IMR-90 (cell line): ENCODE results near the gene COQ10A. TPM values are rescaled to one million over a fixed set of nuclear protein-coding genes. Genes with fewer than 3 reads are reported as not detected.

ENCODE experiments used
- ATAC-seq: fragments of 200-7000 bp; cut with Tn5 transposase; 2 replicates; pipeline ENCODE4 v1.9.1; 2020; ENCODE audit warnings: low read depth, mild to moderate bottlenecking, moderate library complexity
- BruUV-seq: library from RNA; stranded (reverse); fragments of 400-500 nt; replicated peaks from 2 replicates; lab custom pipeline; 2021; lab: Mats Ljungman, UMichigan
- CTCF ChIA-PET: fragments of 300-600 bp; formaldehyde crosslinking; extraction: SDS; loops from one replicate; lab custom pipeline; 2021; ENCODE audit warnings: antibody characterized with exemption; lab: Yijun Ruan, JAX
- POLR2A ChIA-PET: fragments of 300-600 bp; sonication (Branson Sonifier 250); formaldehyde crosslinking; loops from one replicate; lab custom pipeline; 2022; ENCODE audit warnings: antibody characterized with exemption; ENCODE audit not compliant: unreplicated experiment; lab: Charles Lee
- DNase-seq: peaks from one replicate; pipeline ENCODE4 v3.0.0; 2013
- H2AFZ ChIP-seq: replicated peaks from 2 replicates; pipeline ENCODE3; 2013; ENCODE audit warnings: low read length, mild to moderate bottlenecking; ENCODE audit not compliant: poor library complexity
- H2AK5ac ChIP-seq: 2 replicates; pipeline ENCODE4 v1.6.1; 2013; ENCODE audit warnings: low read depth, low read length, inconsistent platforms
- H2AK9ac ChIP-seq: replicated peaks from 2 replicates; pipeline ENCODE3; 2013; ENCODE audit warnings: mild to moderate bottlenecking, low read depth, low read length, moderate library complexity; ENCODE audit not compliant: poor library complexity
- H2BK120ac ChIP-seq: 2 replicates; pipeline ENCODE4 v1.6.1; 2013; ENCODE audit warnings: low read depth, low read length, inconsistent platforms
- H2BK15ac ChIP-seq: 3 replicates; pipeline ENCODE4 v1.6.1; 2013; ENCODE audit warnings: low read depth, low read length, inconsistent platforms
- H2BK20ac ChIP-seq: 2 replicates; pipeline ENCODE4 v1.6.1; 2013; ENCODE audit warnings: low read depth, mild to moderate bottlenecking, inconsistent platforms, low read length, moderate library complexity
- H2BK5ac ChIP-seq: 2 replicates; pipeline ENCODE4 v1.6.1; 2013; ENCODE audit warnings: mild to moderate bottlenecking, low read depth, low read length, inconsistent platforms; ENCODE audit not compliant: poor library complexity, severe bottlenecking
- H3K14ac ChIP-seq: replicated peaks from 2 replicates; pipeline ENCODE4 v1.6.1; 2013; ENCODE audit warnings: low read depth, low read length, inconsistent platforms
- H3K18ac ChIP-seq: 2 replicates; pipeline ENCODE4 v1.6.1; 2013; ENCODE audit warnings: low read depth, low read length, control low read depth
- H3K23ac ChIP-seq: 2 replicates; pipeline ENCODE4 v1.6.1; 2013; ENCODE audit warnings: low read depth, low read length, inconsistent platforms
- H3K27ac ChIP-seq: 2 replicates; pipeline ENCODE4 v1.5.1; 2013; ENCODE audit warnings: mild to moderate bottlenecking, control low read depth, low read length; ENCODE audit not compliant: insufficient read depth
- H3K27me3 ChIP-seq: 2 replicates; pipeline ENCODE4 v1.6.1; 2013; ENCODE audit warnings: low read length; ENCODE audit not compliant: control insufficient read depth, insufficient read depth
- H3K36me3 ChIP-seq: 2 replicates; pipeline ENCODE4 v1.6.1; 2013; ENCODE audit warnings: low read length, mixed read lengths; ENCODE audit not compliant: control insufficient read depth, insufficient read depth
- H3K4ac ChIP-seq: 2 replicates; pipeline ENCODE4 v1.6.1; 2013; ENCODE audit warnings: low read depth, low read length, inconsistent platforms
- H3K4me1 ChIP-seq: 2 replicates; pipeline ENCODE4 v1.6.1; 2013; ENCODE audit warnings: low read length, mixed read lengths; ENCODE audit not compliant: control insufficient read depth, insufficient read depth
- H3K4me2 ChIP-seq: 2 replicates; pipeline ENCODE4 v1.6.1; 2013; ENCODE audit warnings: low read depth, mild to moderate bottlenecking, control low read depth, low read length, moderate library complexity
- H3K4me3 ChIP-seq: 2 replicates; pipeline ENCODE4 v1.5.1; 2013; ENCODE audit warnings: low read depth, mild to moderate bottlenecking, control low read depth, low read length, moderate library complexity; ENCODE audit not compliant: insufficient read depth
- H3K56ac ChIP-seq: 2 replicates; pipeline ENCODE4 v1.6.1; 2013; ENCODE audit warnings: low read length, inconsistent platforms; ENCODE audit not compliant: insufficient read depth; ENCODE audit errors: extremely low read depth
- H3K79me1 ChIP-seq, 2 experiments: 2 replicates each; pipeline ENCODE4 v1.6.1; 2013; ENCODE audit warnings: low read length in 2 of 2, inconsistent platforms in 1 of 2, low read depth in 1 of 2
- H3K9ac ChIP-seq: 2 replicates; pipeline ENCODE4 v1.6.1; 2013; ENCODE audit warnings: low read depth, low read length, control low read depth
- H3K9me1 ChIP-seq: 2 replicates; pipeline ENCODE4 v1.6.1; 2013; ENCODE audit warnings: low read length, inconsistent platforms; ENCODE audit not compliant: insufficient read depth
- H3K9me3 ChIP-seq: 2 replicates; pipeline ENCODE4 v1.6.1; 2013; ENCODE audit warnings: low read length; ENCODE audit not compliant: control insufficient read depth, insufficient read depth
- H4K20me1 ChIP-seq: 2 replicates; pipeline ENCODE4 v1.6.1; 2013; ENCODE audit warnings: low read length, inconsistent platforms; ENCODE audit not compliant: insufficient read depth
- H4K5ac ChIP-seq: 2 replicates; pipeline ENCODE4 v1.6.1; 2013; ENCODE audit warnings: mild to moderate bottlenecking, low read depth, low read length, control low read depth
- H4K8ac ChIP-seq, 2 experiments: 2 replicates each; pipeline ENCODE4 v1.6.1; 2013; ENCODE audit warnings: low read depth in 2 of 2, low read length in 2 of 2, control low read depth in 1 of 2, inconsistent platforms in 1 of 2
- H4K91ac ChIP-seq: 2 replicates; pipeline ENCODE4 v1.6.1; 2013; ENCODE audit warnings: low read depth, low read length, inconsistent platforms; ENCODE audit not compliant: insufficient read depth
- ELK1 ChIP-seq: fragments of 150-350 bp; IDR thresholded peaks from 2 replicates; pipeline ENCODE4 v1.6.1; 2016; ENCODE audit warnings: low read depth, mild to moderate bottlenecking, low read length, moderate library complexity, borderline replicate concordance
- FOS ChIP-seq: fragments of 150-350 bp; IDR thresholded peaks from 2 replicates; pipeline ENCODE4 v1.6.1; 2016; ENCODE audit warnings: low read depth, low read length
- MAFK ChIP-seq: IDR thresholded peaks from 2 replicates; pipeline ENCODE4 v1.6.1; 2012; ENCODE audit warnings: low read depth, low read length, improper control_type of control experiment
- NFE2L2 ChIP-seq: fragments of 150-350 bp; IDR thresholded peaks from 2 replicates; pipeline ENCODE4 v1.6.1; 2016; ENCODE audit warnings: low read depth, mild to moderate bottlenecking, low read length
- POLR2A ChIP-seq: IDR thresholded peaks from 2 replicates; pipeline ENCODE4 v1.6.1; 2012; ENCODE audit warnings: mild to moderate bottlenecking, low read depth, low read length
- RAD21 ChIP-seq: IDR thresholded peaks from 2 replicates; pipeline ENCODE4 v1.6.1; 2012; ENCODE audit warnings: low read length, improper control_type of control experiment
- RFX5 ChIP-seq: IDR thresholded peaks from 2 replicates; pipeline ENCODE4 v1.8.0; 2012; ENCODE audit warnings: low read depth, mild to moderate bottlenecking, low read length, moderate library complexity
- SMC3 ChIP-seq: fragments of 150-350 bp; IDR thresholded peaks from 2 replicates; pipeline ENCODE4 v1.6.1; 2016; ENCODE audit warnings: low read depth, mild to moderate bottlenecking, antibody characterized with exemption, low read length, moderate library complexity
- WGBS, 2 experiments: methylation state at CpG; one replicate each; pipeline versions ENCODE4 v1.1.5 to v1.1.7; 2013; ENCODE audit warnings: missing lambda C conversion rate in 2 of 2; ENCODE audit not compliant: insufficient read length in 1 of 2; ENCODE audit errors: extremely low coverage in 2 of 2; 5-methylcytosine and 5-hydroxymethylcytosine counted together
- dilution Hi-C: fragments of 300-500 bp; cut with HindIII; formaldehyde crosslinking; loops from one replicate; pipeline ENCODE4 v1.14.3; 2018; ENCODE audit warnings: low sequenced_read_pairs; ENCODE audit not compliant: unreplicated experiment
- in situ Hi-C: fragments of 300-500 bp; cut with MboI; formaldehyde crosslinking; loops from 3 replicates; pipeline ENCODE4 v1.14.3; 2019; ENCODE audit warnings: low sequenced_read_pairs, inconsistent platforms, mixed read lengths
- intact Hi-C: fragments of 100-400 bp; cut with micrococcal nuclease; formaldehyde crosslinking; loops from 2 replicates; pipeline ENCODE4 v1.10.0; 2022
- polyA plus RNA-seq, 3 experiments: library from polyadenylated mRNA; depleted of rRNA; stranded (reverse); fragments of >200 nt; gene quantifications; 2 replicates each; pipeline ENCODE4 v1.2.3, GENCODE V29; 2012; ENCODE audit warnings: low replicate concordance in 1 of 3
- total RNA-seq: library from RNA; depleted of rRNA; stranded (reverse); fragments of >200 nt; gene quantifications from 2 replicates; pipeline ENCODE4 v1.2.3, GENCODE V29; 2012
- TF ChIP-seq, protein P1 (sequence below): conservative IDR thresholded peaks from 2 replicates; pipeline ENCODE4 v1.5.1; 2012; ENCODE audit warnings: mild to moderate bottlenecking, low read depth, low read length, improper control_type of control experiment

Gene COQ10A
- total and polyA plus RNA-seq, 2 of the 4 experiments (the other 2 are of a cell fraction) = 4.7 to 10.8 TPM

GRCh38 chr12:56271031-56271430 is 4.3 kb downstream of the COQ10A start:
- Histone ChIP-seq H3K4me2 (no peak overlapping the region), H3K36me3 (peaks cover 41% of the 10 kb centered on the region), H3K4ac (no peak overlapping the region), H2AFZ (no peak overlapping the region), H3K9ac (no peak overlapping the region), H2BK15ac (no peak overlapping the region), H3K79me1 (peaks cover 0 to 18% of the 10 kb centered on the region in 2 experiments; a peak in 3 of 4 replicates), H4K5ac (no peak overlapping the region), H3K9me1 (peaks cover 7% of the 10 kb centered on the region; the same call in 1 of the 2 replicates), H2BK5ac (no peak overlapping the region), H2BK20ac (no peak overlapping the region), H2AK5ac (no peak overlapping the region), H3K56ac (no peak overlapping the region), H4K91ac (no peak overlapping the region), H3K4me1 (peaks cover 7% of the 10 kb centered on the region; the same call in 1 of the 2 replicates), H4K20me1 (no peaks in the 10 kb centered on the region), H2BK120ac (no peak overlapping the region), H3K4me3 (no peak overlapping the region), H2AK9ac (no peak overlapping the region), H4K8ac (no peak overlapping the region), H3K9me3 (no peaks in the 10 kb centered on the region), H3K27ac (no peak overlapping the region), H3K14ac (no peak overlapping the region), H3K23ac (no peak overlapping the region), H3K18ac (no peak overlapping the region), H3K27me3 (no peaks in the 10 kb centered on the region)
- TF ChIP-seq NFE2L2 = no peak
- no peak for TF ChIP-seq ELK1
- no peak for TF ChIP-seq POLR2A
- no peak for TF ChIP-seq MAFK
- TF ChIP-seq, protein P1, sequence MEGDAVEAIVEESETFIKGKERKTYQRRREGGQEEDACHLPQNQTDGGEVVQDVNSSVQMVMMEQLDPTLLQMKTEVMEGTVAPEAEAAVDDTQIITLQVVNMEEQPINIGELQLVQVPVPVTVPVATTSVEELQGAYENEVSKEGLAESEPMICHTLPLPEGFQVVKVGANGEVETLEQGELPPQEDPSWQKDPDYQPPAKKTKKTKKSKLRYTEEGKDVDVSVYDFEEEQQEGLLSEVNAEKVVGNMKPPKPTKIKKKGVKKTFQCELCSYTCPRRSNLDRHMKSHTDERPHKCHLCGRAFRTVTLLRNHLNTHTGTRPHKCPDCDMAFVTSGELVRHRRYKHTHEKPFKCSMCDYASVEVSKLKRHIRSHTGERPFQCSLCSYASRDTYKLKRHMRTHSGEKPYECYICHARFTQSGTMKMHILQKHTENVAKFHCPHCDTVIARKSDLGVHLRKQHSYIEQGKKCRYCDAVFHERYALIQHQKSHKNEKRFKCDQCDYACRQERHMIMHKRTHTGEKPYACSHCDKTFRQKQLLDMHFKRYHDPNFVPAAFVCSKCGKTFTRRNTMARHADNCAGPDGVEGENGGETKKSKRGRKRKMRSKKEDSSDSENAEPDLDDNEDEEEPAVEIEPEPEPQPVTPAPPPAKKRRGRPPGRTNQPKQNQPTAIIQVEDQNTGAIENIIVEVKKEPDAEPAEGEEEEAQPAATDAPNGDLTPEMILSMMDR = peak; percentile 44
- peak; percentile 36; the same call in 1 of the 2 replicates for TF ChIP-seq SMC3
- no peak for TF ChIP-seq RFX5
- TF ChIP-seq RAD21 = peak; percentile 34
- no peak for TF ChIP-seq FOS
- intact Hi-C loops = no loop called here
- DNase-seq = peak; percentile 31
- dilution Hi-C loops = no loop called here
- POLR2A ChIA-PET = no interaction called here
- ATAC-seq = peak; percentile 10; the same call in 1 of the 2 replicates
- BruUV-seq = no TSS peak
- in situ Hi-C loops = no loop called here
- CTCF ChIA-PET = interaction anchor here (0.6 kb wide), 2 partner anchors 17 to 41 kb away, joined by 3 read pairs; no protein-coding TSS in a partner anchor
- no CpG with 5 or more reads among the region's 1 CpG for WGBS, 2 experiments
